HL-60/S4 treated with phorbol 12-myristate 13-acetate at 8.2 ng/mL for 4 days and 3 days (cell line): ENCODE data around the gene PHACTR3.

Experiments
- in situ Hi-C: fragments of 300-500 bp; cut with MboI; formaldehyde crosslinking; loops from 2 replicates; pipeline ENCODE4 v1.15.0; 2022; ENCODE audit warnings: low sequenced_read_pairs

The PHACTR3 gene

GRCh38 chr20:59772931-59773913 lies 168.9 kb downstream of the PHACTR3 start:
- in situ Hi-C loops: no loop called here

- in situ Hi-C loops: no loop called here
Observed at GRCh38 chr20:59774204-59774641, 169.9 kb downstream of the PHACTR3 start.

- in situ Hi-C loops: no loop called here
Observed at GRCh38 chr20:59774921-59775686, 170.8 kb downstream of the PHACTR3 start.

- in situ Hi-C loops: no loop called here
Observed at GRCh38 chr20:59775687-59776055, 171.3 kb downstream of the PHACTR3 start.

GRCh38 chr20:59776059-59776603 lies 171.8 kb downstream of the PHACTR3 start:
- in situ Hi-C loops: no loop called here

- in situ Hi-C loops: no loop called here
Observed at GRCh38 chr20:59776626-59777330, 172.4 kb downstream of the PHACTR3 start.

- in situ Hi-C loops: no loop called here
Observed at GRCh38 chr20:59777331-59777725, 173.0 kb downstream of the PHACTR3 start.

GRCh38 chr20:59777814-59778575 lies 173.7 kb downstream of the PHACTR3 start:
- in situ Hi-C loops: no loop called here

GRCh38 chr20:59778615-59779200 lies 174.4 kb downstream of the PHACTR3 start:
- in situ Hi-C loops: no loop called here

- in situ Hi-C loops: no loop called here
Observed at GRCh38 chr20:59779656-59780380, 175.5 kb downstream of the PHACTR3 start.

GRCh38 chr20:59780494-59781185 lies 176.3 kb downstream of the PHACTR3 start:
- in situ Hi-C loops: no loop called here

- in situ Hi-C loops: no loop called here
Observed at GRCh38 chr20:59781226-59781625, 176.9 kb downstream of the PHACTR3 start.

GRCh38 chr20:59782986-59783640 lies 178.8 kb downstream of the PHACTR3 start:
- in situ Hi-C loops: no loop called here

GRCh38 chr20:59783641-59784010 lies 179.3 kb downstream of the PHACTR3 start:
- in situ Hi-C loops: no loop called here

GRCh38 chr20:59784365-59784764 lies 180.0 kb downstream of the PHACTR3 start:
- in situ Hi-C loops: no loop called here

GRCh38 chr20:59784791-59785668 lies 180.7 kb downstream of the PHACTR3 start:
- in situ Hi-C loops: no loop called here

GRCh38 chr20:59785669-59785959 lies 181.3 kb downstream of the PHACTR3 start:
- in situ Hi-C loops: no loop called here
